Measurements from ENCODE around the gene CDH23.

The CDH23 gene

GRCh38 chr10:71404503-71405295 lies 8.0 kb downstream of the CDH23 start:
- no peak for TF ChIP-seq CTCF (IDR thresholded peaks at IDR 0.05; ENCODE audit: borderline replicate concordance, insufficient read depth, low read depth, low read length)
- H3K4me3 ChIP-seq (ENCODE audit: low read depth, low read length), result no peak overlapping the region

- H3K4me3 ChIP-seq (ENCODE audit: low read depth, low read length), result no peak overlapping the region
Observed at GRCh38 chr10:71406878-71407277, 10.2 kb downstream of the CDH23 start.

GRCh38 chr10:71408436-71409225 lies 11.9 kb downstream of the CDH23 start:
- TF ChIP-seq CTCF (IDR thresholded peaks at IDR 0.05; ENCODE audit: borderline replicate concordance, insufficient read depth, low read depth, low read length), result no peak
- H3K4me3 ChIP-seq (ENCODE audit: low read depth, low read length), result no peak overlapping the region

More at GRCh38 chr10:71406878-71407277, 10.2 kb downstream of the CDH23 start:
- no peak for TF ChIP-seq CTCF (IDR thresholded peaks at IDR 0.05; ENCODE audit: borderline replicate concordance, insufficient read depth, low read depth, low read length)

GRCh38 chr10:71409516-71410104 lies 12.9 kb downstream of the CDH23 start:
- no peak for TF ChIP-seq CTCF (IDR thresholded peaks at IDR 0.05; ENCODE audit: borderline replicate concordance, insufficient read depth, low read depth, low read length)

GRCh38 chr10:71413581-71413980 lies 16.9 kb downstream of the CDH23 start:
- no peak overlapping the region for H3K4me3 ChIP-seq (ENCODE audit: low read depth, low read length)
- TF ChIP-seq CTCF (IDR thresholded peaks at IDR 0.05; ENCODE audit: borderline replicate concordance, insufficient read depth, low read depth, low read length), result no peak

More at GRCh38 chr10:71409516-71410104, 12.9 kb downstream of the CDH23 start:
- H3K4me3 ChIP-seq (ENCODE audit: low read depth, low read length), result no peak overlapping the region

- H3K4me3 ChIP-seq (ENCODE audit: low read depth, low read length), result no peak overlapping the region
- TF ChIP-seq CTCF (IDR thresholded peaks at IDR 0.05; ENCODE audit: borderline replicate concordance, insufficient read depth, low read depth, low read length), result no peak
Observed at GRCh38 chr10:71414359-71414758, 17.6 kb downstream of the CDH23 start.

All from GM12875 (cell line).